ENCODE results near the gene CFAP68. TPM values are rescaled to one million over a fixed set of nuclear protein-coding genes. Genes with fewer than 3 reads are reported as not detected.

The CFAP68 gene
- 10 to 100 TPM; 24.9 to 32.6 TPM for total RNA-seq

- Mint-ChIP-seq H3K36me3 (ENCODE audit: insufficient read depth in 2 of 2) (peaks cover 2 to 10% of the 10 kb centered on the region in 2 donors), H3K9me3 (peaks cover 0 to 2% of the 10 kb centered on the region in 2 donors), H3K4me1 (ENCODE audit: low read depth) (peaks cover 14% of the 10 kb centered on the region), H3K27ac (peak within 1 kb of the TSS; percentile 98), H3K4me3 (peak within 1 kb of the TSS; percentile 93 to 97), H3K27me3 (ENCODE audit: low read depth) (no peaks in the 10 kb centered on the region)
- ATAC-seq (replicated peaks in 1 of 2) (peak; percentile 94 to 95), DNase-seq (peak; percentile 93 to 95)
Measured at GRCh38 chr11:111878849-111879636, at the start of gene CFAP68, which contains the start of gene FDXACB1. TSS of gene CFAP68 (plus strand) at chr11:111879541. CDS start at chr11:111879561, 20 bp downstream. TSS of gene FDXACB1 (minus strand) at chr11:111879165. CDS start at chr11:111879132, 33 bp downstream.

- Mint-ChIP-seq H3K4me3 (no peak overlapping the region), H3K4me1 (ENCODE audit: low read depth) (peaks cover 31% of the 10 kb centered on the region), H3K36me3 (ENCODE audit: insufficient read depth in 2 of 2) (peaks cover 2 to 19% of the 10 kb centered on the region in 2 donors), H3K27me3 (ENCODE audit: low read depth) (no peaks in the 10 kb centered on the region), H3K9me3 (no peaks in the 10 kb centered on the region), H3K27ac (no peak overlapping the region)
- ATAC-seq (replicated peaks in 1 of 2) (no peak), DNase-seq (no peak)
Measured at GRCh38 chr11:111833524-111833923, 45.8 kb upstream of the CFAP68 start.

- no peak for DNase-seq
- no peak overlapping the region for H3K4me3 Mint-ChIP-seq
- H3K9me3 Mint-ChIP-seq = no peaks in the 10 kb centered on the region
- no peak overlapping the region for H3K27ac Mint-ChIP-seq
- H3K36me3 Mint-ChIP-seq (ENCODE audit: insufficient read depth in 2 of 2) = peaks cover 2 to 19% of the 10 kb centered on the region in 2 donors
- H3K4me1 Mint-ChIP-seq (ENCODE audit: low read depth) = peaks cover 20% of the 10 kb centered on the region
- no peak for ATAC-seq (replicated peaks in 1 of 2)
- H3K27me3 Mint-ChIP-seq (ENCODE audit: low read depth) = no peaks in the 10 kb centered on the region
Measured at GRCh38 chr11:111834432-111835163, 44.7 kb upstream of the CFAP68 start.

- Mint-ChIP-seq H3K4me1 (ENCODE audit: low read depth) (peaks cover 12% of the 10 kb centered on the region), H3K27me3 (ENCODE audit: low read depth) (no peaks in the 10 kb centered on the region), H3K9me3 (no peaks in the 10 kb centered on the region), H3K27ac (no peak overlapping the region), H3K36me3 (ENCODE audit: insufficient read depth in 2 of 2) (peaks cover 2 to 15% of the 10 kb centered on the region in 2 donors), H3K4me3 (no peak overlapping the region)
- DNase-seq (no peak), ATAC-seq (replicated peaks in 1 of 2) (no peak)
Measured at GRCh38 chr11:111835665-111836064, 43.7 kb upstream of the CFAP68 start.

GRCh38 chr11:111836162-111836561, 43.2 kb upstream of the CFAP68 start:
- Mint-ChIP-seq H3K36me3 (ENCODE audit: insufficient read depth in 2 of 2) (peaks cover 2 to 15% of the 10 kb centered on the region in 2 donors), H3K4me1 (ENCODE audit: low read depth) (peaks cover 15% of the 10 kb centered on the region), H3K27ac (no peak overlapping the region), H3K9me3 (no peaks in the 10 kb centered on the region), H3K4me3 (no peak overlapping the region), H3K27me3 (ENCODE audit: low read depth) (no peaks in the 10 kb centered on the region)
- DNase-seq = no peak
- no peak for ATAC-seq (replicated peaks in 1 of 2)

GRCh38 chr11:111836721-111837120, 42.6 kb upstream of the CFAP68 start:
- no peaks in the 10 kb centered on the region for H3K27me3 Mint-ChIP-seq (ENCODE audit: low read depth)
- H3K36me3 Mint-ChIP-seq (ENCODE audit: insufficient read depth in 2 of 2) = peaks cover 2 to 15% of the 10 kb centered on the region in 2 donors
- no peak for DNase-seq
- H3K27ac Mint-ChIP-seq = no peak overlapping the region
- H3K4me1 Mint-ChIP-seq (ENCODE audit: low read depth) = peaks cover 18% of the 10 kb centered on the region
- no peaks in the 10 kb centered on the region for H3K9me3 Mint-ChIP-seq
- no peak for ATAC-seq (replicated peaks in 1 of 2)
- H3K4me3 Mint-ChIP-seq = no peak overlapping the region

- H3K4me1 Mint-ChIP-seq (ENCODE audit: low read depth) = peaks cover 18% of the 10 kb centered on the region
- H3K9me3 Mint-ChIP-seq = no peaks in the 10 kb centered on the region
- DNase-seq = no peak
- H3K36me3 Mint-ChIP-seq (ENCODE audit: insufficient read depth in 2 of 2) = peaks cover 2 to 15% of the 10 kb centered on the region in 2 donors
- no peak for ATAC-seq (replicated peaks in 1 of 2)
- no peak overlapping the region for H3K4me3 Mint-ChIP-seq
- H3K27ac Mint-ChIP-seq = no peak overlapping the region
- no peaks in the 10 kb centered on the region for H3K27me3 Mint-ChIP-seq (ENCODE audit: low read depth)
Measured at GRCh38 chr11:111837366-111837891, 41.9 kb upstream of the CFAP68 start.

GRCh38 chr11:111838054-111838453, 41.3 kb upstream of the CFAP68 start:
- ATAC-seq (replicated peaks in 1 of 2) (no peak), DNase-seq (no peak)
- Mint-ChIP-seq H3K36me3 (ENCODE audit: insufficient read depth in 2 of 2) (peaks cover 2 to 15% of the 10 kb centered on the region in 2 donors), H3K4me1 (ENCODE audit: low read depth) (peaks cover 18% of the 10 kb centered on the region), H3K27ac (no peak overlapping the region), H3K4me3 (no peak overlapping the region), H3K9me3 (no peaks in the 10 kb centered on the region), H3K27me3 (ENCODE audit: low read depth) (no peaks in the 10 kb centered on the region)

GRCh38 chr11:111840143-111840542, 39.2 kb upstream of the CFAP68 start:
- H3K4me1 Mint-ChIP-seq (ENCODE audit: low read depth) = peaks cover 18% of the 10 kb centered on the region
- no peaks in the 10 kb centered on the region for H3K27me3 Mint-ChIP-seq (ENCODE audit: low read depth)
- ATAC-seq (replicated peaks in 1 of 2) (no peak), DNase-seq (no peak)
- H3K4me3 Mint-ChIP-seq = no peak overlapping the region
- H3K27ac Mint-ChIP-seq = no peak overlapping the region
- H3K9me3 Mint-ChIP-seq = no peaks in the 10 kb centered on the region
- H3K36me3 Mint-ChIP-seq (ENCODE audit: insufficient read depth in 2 of 2) = peaks cover 2 to 14% of the 10 kb centered on the region in 2 donors

- ATAC-seq (replicated peaks in 1 of 2) (peak; percentile 85 to 92), DNase-seq (peak; percentile 86)
- Mint-ChIP-seq H3K4me3 (no peak overlapping the region), H3K4me1 (ENCODE audit: low read depth) (peaks cover 16% of the 10 kb centered on the region), H3K27ac (no peak overlapping the region), H3K36me3 (ENCODE audit: insufficient read depth in 2 of 2) (peaks cover 0 to 12% of the 10 kb centered on the region in 2 donors), H3K27me3 (ENCODE audit: low read depth) (no peaks in the 10 kb centered on the region), H3K9me3 (no peaks in the 10 kb centered on the region)
Measured at GRCh38 chr11:111841370-111842053, 37.8 kb upstream of the CFAP68 start.

- ATAC-seq (replicated peaks in 1 of 2) = no peak
- Mint-ChIP-seq H3K9me3 (no peaks in the 10 kb centered on the region), H3K4me3 (no peak overlapping the region), H3K36me3 (ENCODE audit: insufficient read depth in 2 of 2) (peaks cover 2 to 5% of the 10 kb centered on the region in 2 donors), H3K4me1 (ENCODE audit: low read depth) (peaks cover 6% of the 10 kb centered on the region), H3K27ac (no peak overlapping the region), H3K27me3 (ENCODE audit: low read depth) (no peaks in the 10 kb centered on the region)
- DNase-seq = no peak
Measured at GRCh38 chr11:111843661-111844060, 35.7 kb upstream of the CFAP68 start.

GRCh38 chr11:111845276-111846028, 33.9 kb upstream of the CFAP68 start:
- no peak overlapping the region for H3K27ac Mint-ChIP-seq
- peaks cover 6% of the 10 kb centered on the region for H3K4me1 Mint-ChIP-seq (ENCODE audit: low read depth)

More at GRCh38 chr11:111845276-111846028, 33.9 kb upstream of the CFAP68 start:
- Mint-ChIP-seq H3K27me3 (ENCODE audit: low read depth) (no peaks in the 10 kb centered on the region), H3K36me3 (ENCODE audit: insufficient read depth in 2 of 2) (peaks cover 2 to 5% of the 10 kb centered on the region in 2 donors), H3K9me3 (no peaks in the 10 kb centered on the region), H3K4me3 (no peak overlapping the region)
- ATAC-seq (replicated peaks in 1 of 2) (peak in 1 of 2 donors; percentile 28), DNase-seq (no peak)

All from activated T-cell treated with anti-CD3 and anti-CD28 coated beads, Interleukin-2, amount 50 U/mL, for 72 hours (primary cell).